CD4-positive, alpha-beta T cell treated with Interleukin-21 for 1 hour (primary cell): Measurements from ENCODE around the gene MAP6D1.

Source experiments
- DNase-seq: peaks from one replicate; pipeline ENCODE4 v3.0.0-alpha.2; 2020

The MAP6D1 gene

GRCh38 chr3:183822631-183823030 lies 2.7 kb downstream of the MAP6D1 start:
- no peak for DNase-seq

- DNase-seq = no peak
Observed at GRCh38 chr3:183819831-183820230, 5.5 kb downstream of the MAP6D1 start.

GRCh38 chr3:183818706-183819624 lies 6.4 kb downstream of the MAP6D1 start:
- no peak for DNase-seq

- DNase-seq = no peak
Observed at GRCh38 chr3:183818041-183818620, 7.2 kb downstream of the MAP6D1 start.

- DNase-seq = no peak
Observed at GRCh38 chr3:183817639-183818038, 7.7 kb downstream of the MAP6D1 start.

GRCh38 chr3:183816681-183817510 lies 8.5 kb downstream of the MAP6D1 start:
- no peak for DNase-seq

GRCh38 chr3:183815951-183816475 lies 9.4 kb downstream of the MAP6D1 start:
- DNase-seq = no peak

- DNase-seq = no peak
Observed at GRCh38 chr3:183815563-183815940, 9.8 kb downstream of the MAP6D1 start.

GRCh38 chr3:183814240-183814639 lies 11.1 kb downstream of the MAP6D1 start:
- DNase-seq = no peak

GRCh38 chr3:183812761-183813445 lies 12.5 kb downstream of the MAP6D1 start:
- DNase-seq = no peak

- no peak for DNase-seq
Observed at GRCh38 chr3:183811638-183812037, 13.7 kb downstream of the MAP6D1 start.

GRCh38 chr3:183810643-183811594 lies 14.5 kb downstream of the MAP6D1 start:
- no peak for DNase-seq

- no peak for DNase-seq
Observed at GRCh38 chr3:183809270-183809669, 16.1 kb downstream of the MAP6D1 start.

- DNase-seq = no peak
Observed at GRCh38 chr3:183808355-183808754, 17.0 kb downstream of the MAP6D1 start.

GRCh38 chr3:183807881-183808280 lies 17.5 kb downstream of the MAP6D1 start:
- DNase-seq = no peak

- no peak for DNase-seq
Observed at GRCh38 chr3:183807209-183807728, 18.1 kb downstream of the MAP6D1 start.

GRCh38 chr3:183802989-183803388 lies 22.4 kb downstream of the MAP6D1 start:
- no peak for DNase-seq

GRCh38 chr3:183801601-183802000 lies 23.8 kb downstream of the MAP6D1 start:
- no peak for DNase-seq

GRCh38 chr3:183800243-183800863 lies 25.0 kb downstream of the MAP6D1 start:
- DNase-seq = no peak

- DNase-seq = no peak
Observed at GRCh38 chr3:183799461-183799860, 25.9 kb downstream of the MAP6D1 start.

GRCh38 chr3:183797996-183798395 lies 27.4 kb downstream of the MAP6D1 start:
- no peak for DNase-seq
